Measurements from ENCODE around the gene ZRANB1.

ZRANB1 gene

GRCh38 chr10:125037145-125037877 lies 95.4 kb downstream of the ZRANB1 start:
- no peak overlapping the region for H3K4me3 ChIP-seq (ENCODE audit: low read length)
- TF ChIP-seq ZNF274 (IDR thresholded peaks at IDR 0.05; ENCODE audit: low read depth, low read length) = no peak

Measured in GM08714 (cell line).